RWPE1 (cell line): Measurements from ENCODE around the gene SYNGR2.
A peak's percentile ranks its signal among the peaks of the same experiment; 100 is the strongest.

Experiments used
- CTCF ChIA-PET: fragments of 350-600 bp; sonication (Branson Sonifier 250); formaldehyde crosslinking; extraction: SDS; loops from one replicate; lab custom pipeline; 2021; lab: Yijun Ruan, JAX
- POLR2A ChIA-PET: fragments of 400-600 bp; formaldehyde crosslinking; extraction: SDS; loops from one replicate; lab custom pipeline; 2020; ENCODE audit warnings: antibody characterized with exemption; ENCODE audit not compliant: low non-redundant PET; lab: Yijun Ruan, JAX
- DNase-seq: peaks from one replicate; pipeline ENCODE4 v3.0.0; 2012; ENCODE audit warnings: low spot score
- H3K27ac ChIP-seq: fragments of 450-650 bp; 2 replicates; pipeline ENCODE4 v1.5.1; 2017
- TF ChIP-seq, protein P1 (sequence below): fragments of 450-650 bp; conservative IDR thresholded peaks from 2 replicates; pipeline ENCODE4 v1.5.1; 2017; ENCODE audit warnings: low read depth, mild to moderate bottlenecking

The SYNGR2 gene

DNA sequence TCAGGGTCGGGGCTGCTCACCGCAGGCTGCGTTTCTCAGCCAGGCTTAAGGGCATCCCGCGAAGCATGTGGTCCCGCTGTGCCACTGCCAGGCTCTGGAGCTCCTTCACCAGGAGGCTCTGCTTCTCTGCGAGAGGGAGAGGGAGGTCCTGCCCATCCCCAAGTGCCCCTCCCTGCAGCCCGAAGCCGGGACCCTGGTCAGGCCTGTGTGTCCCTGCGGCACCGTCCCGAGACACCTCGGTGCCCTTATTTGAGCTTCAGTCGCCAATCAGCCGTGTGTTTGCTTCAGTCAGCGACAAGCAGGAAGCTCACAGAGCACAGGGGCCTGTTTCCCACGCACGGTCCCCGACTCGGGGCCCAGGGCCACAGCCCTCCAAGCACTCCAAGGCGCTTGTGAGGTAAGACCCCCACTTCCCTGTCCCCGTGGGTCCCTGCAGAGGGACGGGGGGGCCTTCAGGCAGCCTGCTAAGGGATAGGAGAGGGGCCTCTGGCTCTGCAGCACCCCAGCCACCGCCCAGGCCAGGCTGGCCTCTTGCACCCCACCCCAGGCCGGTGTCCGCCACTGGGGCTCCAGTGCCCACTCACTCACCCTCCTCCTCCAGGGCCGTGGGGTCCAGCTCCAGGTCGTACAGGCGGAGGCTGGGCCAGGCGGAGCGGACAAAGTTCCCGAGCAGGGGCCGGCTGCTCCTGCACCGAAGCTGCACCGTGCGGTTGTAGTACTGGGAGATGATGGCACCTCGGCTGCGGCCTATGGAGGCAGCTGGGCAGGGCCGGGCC, 43.1 kb upstream of the SYNGR2 start:
- POLR2A ChIA-PET: interaction anchor here (1.2 kb wide), 1 partner anchor 44 kb away, joined by 6 read pairs; no protein-coding TSS in a partner anchor
- CTCF ChIA-PET: interaction anchor here (0.5 to 2.0 kb wide), 3 partner anchors 13 to 48 kb away, joined by 3 to 9 read pairs (median 4); no protein-coding TSS in a partner anchor
- peak overlapping the region; percentile 5; the same call in 1 of the 2 replicates for H3K27ac ChIP-seq
- DNase-seq: no peak
- TF ChIP-seq, protein P1, sequence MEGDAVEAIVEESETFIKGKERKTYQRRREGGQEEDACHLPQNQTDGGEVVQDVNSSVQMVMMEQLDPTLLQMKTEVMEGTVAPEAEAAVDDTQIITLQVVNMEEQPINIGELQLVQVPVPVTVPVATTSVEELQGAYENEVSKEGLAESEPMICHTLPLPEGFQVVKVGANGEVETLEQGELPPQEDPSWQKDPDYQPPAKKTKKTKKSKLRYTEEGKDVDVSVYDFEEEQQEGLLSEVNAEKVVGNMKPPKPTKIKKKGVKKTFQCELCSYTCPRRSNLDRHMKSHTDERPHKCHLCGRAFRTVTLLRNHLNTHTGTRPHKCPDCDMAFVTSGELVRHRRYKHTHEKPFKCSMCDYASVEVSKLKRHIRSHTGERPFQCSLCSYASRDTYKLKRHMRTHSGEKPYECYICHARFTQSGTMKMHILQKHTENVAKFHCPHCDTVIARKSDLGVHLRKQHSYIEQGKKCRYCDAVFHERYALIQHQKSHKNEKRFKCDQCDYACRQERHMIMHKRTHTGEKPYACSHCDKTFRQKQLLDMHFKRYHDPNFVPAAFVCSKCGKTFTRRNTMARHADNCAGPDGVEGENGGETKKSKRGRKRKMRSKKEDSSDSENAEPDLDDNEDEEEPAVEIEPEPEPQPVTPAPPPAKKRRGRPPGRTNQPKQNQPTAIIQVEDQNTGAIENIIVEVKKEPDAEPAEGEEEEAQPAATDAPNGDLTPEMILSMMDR: no peak

- DNase-seq: no peak
- H3K27ac ChIP-seq: no peak overlapping the region; the same call in 1 of the 2 replicates
- ChIA-PET POLR2A (interaction anchor here (1.2 kb wide), 1 partner anchor 43 kb away, joined by 6 read pairs; no protein-coding TSS in a partner anchor), CTCF (interaction anchor here (0.5 to 1.3 kb wide), 5 partner anchors 14 to 219 kb away, joined by 3 to 6 read pairs (median 4); no protein-coding TSS in a partner anchor)
- TF ChIP-seq, protein P1: no peak
Observed at GRCh38 chr17:78125976-78126894, 42.1 kb upstream of the SYNGR2 start.

DNA sequence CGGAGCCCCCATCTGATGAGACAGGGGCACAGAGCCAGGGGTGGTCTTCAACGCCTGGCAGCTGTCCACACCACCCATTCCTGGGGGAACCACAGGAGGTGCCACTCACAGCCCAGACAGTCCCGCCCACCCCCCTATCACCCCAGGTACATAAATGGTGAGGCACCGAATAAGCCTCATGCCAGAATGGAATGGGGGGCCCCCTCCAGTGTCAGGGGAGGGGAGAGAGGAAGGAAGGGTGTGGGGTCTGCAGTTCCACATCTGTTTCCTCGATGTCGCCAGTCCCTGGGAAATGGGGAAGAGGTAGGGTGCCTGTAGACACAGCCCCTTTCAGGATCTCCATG, 41.5 kb upstream of the SYNGR2 start:
- ChIA-PET CTCF (interaction anchor here (0.7 to 1.3 kb wide), 3 partner anchors 14 to 120 kb away, joined by 5 to 7 read pairs (median 6); no protein-coding TSS in a partner anchor), POLR2A (interaction anchor here (1.2 kb wide), 1 partner anchor 43 kb away, joined by 6 read pairs; no protein-coding TSS in a partner anchor)
- DNase-seq: no peak
- H3K27ac ChIP-seq: peak overlapping the region; percentile 68
- TF ChIP-seq, protein P1: no peak

DNA sequence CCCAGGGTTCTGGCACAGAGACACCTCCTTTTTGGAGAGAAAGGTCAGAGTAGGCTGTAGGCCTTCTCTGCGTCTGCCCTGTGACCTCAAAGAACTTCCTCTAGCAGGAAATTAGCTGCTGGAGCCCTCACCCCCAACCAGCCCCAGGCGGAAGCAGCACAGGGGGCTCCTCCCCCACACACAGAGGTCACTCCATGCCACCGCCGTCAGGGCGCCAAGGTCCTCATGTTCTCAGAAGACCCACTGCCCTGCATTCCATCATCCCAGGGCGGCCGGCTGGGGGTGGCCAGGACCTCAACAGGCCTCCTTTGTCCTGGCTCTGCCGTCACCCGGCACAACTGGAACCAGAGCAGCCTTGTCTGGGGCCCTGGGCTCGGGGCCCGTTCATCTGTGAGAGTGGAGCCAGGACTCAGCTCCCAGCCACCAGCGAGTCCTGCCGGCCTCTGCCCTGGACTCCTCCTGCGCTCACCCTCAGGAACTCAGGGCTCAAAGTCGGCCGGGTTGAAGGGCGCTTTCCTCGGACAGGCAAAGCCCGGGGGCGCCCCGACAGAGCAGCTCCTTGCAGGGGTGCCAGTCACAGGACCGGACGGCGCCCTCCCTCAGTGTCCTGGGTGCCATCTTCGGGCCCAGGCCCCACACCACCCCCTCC, 41.0 kb upstream of the SYNGR2 start:
- DNase-seq: no peak
- peak overlapping the region; percentile 68 for H3K27ac ChIP-seq
- TF ChIP-seq, protein P1: no peak
- ChIA-PET POLR2A (interaction anchor here (0.9 kb wide), 2 partner anchors 11 to 42 kb away, joined by 3 to 11 read pairs; no protein-coding TSS in a partner anchor), CTCF (interaction anchor here (0.5 to 1.5 kb wide), 7 partner anchors 15 to 282 kb away, joined by 3 to 7 read pairs (median 5); partner anchors contain the start of genes AFMID and TK1)

- ChIA-PET CTCF (interaction anchor here (0.5 to 1.5 kb wide), 6 partner anchors 16 to 282 kb away, joined by 3 to 7 read pairs (median 3); partner anchors contain the start of genes AFMID and TK1), POLR2A (interaction anchor here (0.6 to 0.9 kb wide), 4 partner anchors 12 to 92 kb away, joined by 3 to 11 read pairs (median 4); no protein-coding TSS in a partner anchor)
- H3K27ac ChIP-seq: peak overlapping the region; percentile 68
- DNase-seq: peak; percentile 62
- TF ChIP-seq, protein P1: no peak
Observed at GRCh38 chr17:78127888-78128550, 40.4 kb upstream of the SYNGR2 start.
